GM12873 (cell line): ENCODE measurements around the gene TBC1D2B.
A peak's percentile ranks its signal among the peaks of the same experiment; 100 is the strongest.

Experiments
- CTCF ChIP-seq: IDR thresholded peaks from 2 replicates; pipeline ENCODE4 v1.5.1; 2012; ENCODE audit warnings: low read depth, mild to moderate bottlenecking, moderate library complexity, low read length, control low read depth; ENCODE audit not compliant: insufficient read depth; ENCODE audit errors: missing control alignments

Gene TBC1D2B

GRCh38 chr15:78002996-78003395 is 74.5 kb downstream of the TBC1D2B start:
- no peak for TF ChIP-seq CTCF

GRCh38 chr15:78001656-78002055 is 75.9 kb downstream of the TBC1D2B start:
- no peak for TF ChIP-seq CTCF

GRCh38 chr15:78000927-78001249 is 76.6 kb downstream of the TBC1D2B start:
- no peak for TF ChIP-seq CTCF

GRCh38 chr15:78000091-78000926 is 77.2 kb downstream of the TBC1D2B start:
- peak; percentile 84 for TF ChIP-seq CTCF

- no peak for TF ChIP-seq CTCF
Observed at GRCh38 chr15:77999486-77999885, 78.0 kb downstream of the TBC1D2B start.

- TF ChIP-seq CTCF, result no peak
Observed at GRCh38 chr15:77998592-77998991, 78.9 kb downstream of the TBC1D2B start.

- peak; percentile 21 for TF ChIP-seq CTCF
Observed at GRCh38 chr15:77994893-77995536, 82.5 kb downstream of the TBC1D2B start.
